ENCODE measurements around the gene TIMP3. TPM values are rescaled to one million over a fixed set of nuclear protein-coding genes. Genes with fewer than 3 reads are reported as not detected.

The TIMP3 gene
- total RNA-seq, 2 experiments from 2014 or later = 0.07 TPM

- no peak for TF ChIP-seq CTCF (IDR thresholded peaks at IDR 0.05)
- ChIA-PET POLR2A (no interaction called here), CTCF (interaction anchor here (1.5 kb wide), 1 partner anchor 8 kb away, joined by 6 read pairs; no protein-coding TSS in a partner anchor)
- H3K4me3 Mint-ChIP-seq = no peak overlapping the region
- intact Hi-C loops (cut with micrococcal nuclease) = no loop called here
- ATAC-seq (no peak), DNase-seq (no peak)
- peaks cover 35% of the 10 kb centered on the region for H3K27me3 Mint-ChIP-seq
- H3K9me3 Mint-ChIP-seq = no peaks in the 10 kb centered on the region
- no peak overlapping the region for H3K27ac Mint-ChIP-seq
- H3K36me3 Mint-ChIP-seq (ENCODE audit: low read depth) = no peaks in the 10 kb centered on the region
- peaks cover 4% of the 10 kb centered on the region for H3K4me1 Mint-ChIP-seq (ENCODE audit: low read depth)
Measured at GRCh38 chr22:32804531-32805360, 3.2 kb downstream of the TIMP3 start.

- H3K36me3 Mint-ChIP-seq (ENCODE audit: low read depth) = no peaks in the 10 kb centered on the region
- ChIA-PET CTCF (interaction anchor here (1.2 to 1.7 kb wide), 3 partner anchors 9 to 277 kb away, joined by 3 to 6 read pairs (median 6); no protein-coding TSS in a partner anchor), POLR2A (no interaction called here)
- H3K27ac Mint-ChIP-seq = no peak overlapping the region
- H3K27me3 Mint-ChIP-seq = peaks cover 30% of the 10 kb centered on the region
- DNase-seq (no peak), ATAC-seq (no peak)
- no peak for TF ChIP-seq CTCF (IDR thresholded peaks at IDR 0.05)
- no peaks in the 10 kb centered on the region for H3K9me3 Mint-ChIP-seq
- no peak overlapping the region for H3K4me3 Mint-ChIP-seq
- intact Hi-C loops (cut with micrococcal nuclease) = no loop called here
- H3K4me1 Mint-ChIP-seq (ENCODE audit: low read depth) = peaks cover 4% of the 10 kb centered on the region
Measured at GRCh38 chr22:32805361-32805881, 3.9 kb downstream of the TIMP3 start.

GRCh38 chr22:32806296-32806695 lies 4.8 kb downstream of the TIMP3 start:
- DNase-seq = no peak
- Mint-ChIP-seq H3K27ac (no peak overlapping the region), H3K9me3 (no peaks in the 10 kb centered on the region), H3K4me3 (no peak overlapping the region), H3K4me1 (ENCODE audit: low read depth) (peaks cover 4% of the 10 kb centered on the region), H3K36me3 (ENCODE audit: low read depth) (no peaks in the 10 kb centered on the region), H3K27me3 (peaks cover 24% of the 10 kb centered on the region)
- no peak for TF ChIP-seq CTCF (IDR thresholded peaks at IDR 0.05)
- ATAC-seq = no peak
- intact Hi-C loops (cut with micrococcal nuclease) = no loop called here
- CTCF ChIA-PET = interaction anchor here (1.2 to 7.0 kb wide), 4 partner anchors 8 to 278 kb away, joined by 3 to 42 read pairs (median 6); no protein-coding TSS in a partner anchor
- POLR2A ChIA-PET = no interaction called here

GRCh38 chr22:32808038-32808445 lies 6.5 kb downstream of the TIMP3 start:
- Mint-ChIP-seq H3K36me3 (ENCODE audit: low read depth) (no peaks in the 10 kb centered on the region), H3K4me1 (ENCODE audit: low read depth) (peaks cover 2% of the 10 kb centered on the region), H3K9me3 (no peaks in the 10 kb centered on the region), H3K27me3 (peaks cover 14% of the 10 kb centered on the region), H3K4me3 (no peak overlapping the region), H3K27ac (no peak overlapping the region)
- ATAC-seq (no peak), DNase-seq (no peak)
- POLR2A ChIA-PET = no interaction called here
- CTCF ChIA-PET = interaction anchor here (7.0 kb wide), 1 partner anchor 10 kb away, joined by 42 read pairs; no protein-coding TSS in a partner anchor
- intact Hi-C loops (cut with micrococcal nuclease) = no loop called here
- no peak for TF ChIP-seq CTCF (IDR thresholded peaks at IDR 0.05)
